ENCODE measurements around the gene CDH22. TPM values are rescaled to one million over a fixed set of nuclear protein-coding genes. Genes with fewer than 3 reads are reported as not detected.

Gene CDH22
- total RNA-seq, 1 experiment from 2014 or later, result not detected

DNA sequence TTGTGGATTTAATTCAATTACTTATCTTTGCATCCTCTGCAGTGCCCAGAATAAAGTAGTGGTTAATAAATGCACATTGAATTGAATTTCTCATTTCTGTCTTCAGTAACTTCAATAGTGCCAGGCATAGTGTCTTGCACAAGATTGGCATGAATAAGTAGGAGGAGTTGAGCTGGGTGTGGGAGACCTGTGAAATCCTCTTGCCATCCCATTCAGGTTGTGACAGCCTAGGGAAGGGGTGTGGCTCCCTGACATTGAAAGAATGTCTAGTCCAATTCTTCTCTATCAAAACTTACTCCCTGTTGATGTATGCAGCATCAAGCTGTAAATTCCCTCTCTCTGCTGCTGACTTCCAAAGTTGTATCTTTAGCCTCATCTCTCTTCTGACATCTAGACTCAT lies 73.2 kb downstream of the CDH22 start:
- no peak for TF ChIP-seq POLR2AphosphoS5 (IDR thresholded peaks at IDR 0.05; ENCODE audit: low read depth, low read length)
- no peak for TF ChIP-seq TCF7L2 (IDR thresholded peaks at IDR 0.05; ENCODE audit: low read depth, low read length)
- TF ChIP-seq, protein P1, sequence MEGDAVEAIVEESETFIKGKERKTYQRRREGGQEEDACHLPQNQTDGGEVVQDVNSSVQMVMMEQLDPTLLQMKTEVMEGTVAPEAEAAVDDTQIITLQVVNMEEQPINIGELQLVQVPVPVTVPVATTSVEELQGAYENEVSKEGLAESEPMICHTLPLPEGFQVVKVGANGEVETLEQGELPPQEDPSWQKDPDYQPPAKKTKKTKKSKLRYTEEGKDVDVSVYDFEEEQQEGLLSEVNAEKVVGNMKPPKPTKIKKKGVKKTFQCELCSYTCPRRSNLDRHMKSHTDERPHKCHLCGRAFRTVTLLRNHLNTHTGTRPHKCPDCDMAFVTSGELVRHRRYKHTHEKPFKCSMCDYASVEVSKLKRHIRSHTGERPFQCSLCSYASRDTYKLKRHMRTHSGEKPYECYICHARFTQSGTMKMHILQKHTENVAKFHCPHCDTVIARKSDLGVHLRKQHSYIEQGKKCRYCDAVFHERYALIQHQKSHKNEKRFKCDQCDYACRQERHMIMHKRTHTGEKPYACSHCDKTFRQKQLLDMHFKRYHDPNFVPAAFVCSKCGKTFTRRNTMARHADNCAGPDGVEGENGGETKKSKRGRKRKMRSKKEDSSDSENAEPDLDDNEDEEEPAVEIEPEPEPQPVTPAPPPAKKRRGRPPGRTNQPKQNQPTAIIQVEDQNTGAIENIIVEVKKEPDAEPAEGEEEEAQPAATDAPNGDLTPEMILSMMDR (IDR thresholded peaks at IDR 0.05), result no peak
- TF ChIP-seq, protein P2, sequence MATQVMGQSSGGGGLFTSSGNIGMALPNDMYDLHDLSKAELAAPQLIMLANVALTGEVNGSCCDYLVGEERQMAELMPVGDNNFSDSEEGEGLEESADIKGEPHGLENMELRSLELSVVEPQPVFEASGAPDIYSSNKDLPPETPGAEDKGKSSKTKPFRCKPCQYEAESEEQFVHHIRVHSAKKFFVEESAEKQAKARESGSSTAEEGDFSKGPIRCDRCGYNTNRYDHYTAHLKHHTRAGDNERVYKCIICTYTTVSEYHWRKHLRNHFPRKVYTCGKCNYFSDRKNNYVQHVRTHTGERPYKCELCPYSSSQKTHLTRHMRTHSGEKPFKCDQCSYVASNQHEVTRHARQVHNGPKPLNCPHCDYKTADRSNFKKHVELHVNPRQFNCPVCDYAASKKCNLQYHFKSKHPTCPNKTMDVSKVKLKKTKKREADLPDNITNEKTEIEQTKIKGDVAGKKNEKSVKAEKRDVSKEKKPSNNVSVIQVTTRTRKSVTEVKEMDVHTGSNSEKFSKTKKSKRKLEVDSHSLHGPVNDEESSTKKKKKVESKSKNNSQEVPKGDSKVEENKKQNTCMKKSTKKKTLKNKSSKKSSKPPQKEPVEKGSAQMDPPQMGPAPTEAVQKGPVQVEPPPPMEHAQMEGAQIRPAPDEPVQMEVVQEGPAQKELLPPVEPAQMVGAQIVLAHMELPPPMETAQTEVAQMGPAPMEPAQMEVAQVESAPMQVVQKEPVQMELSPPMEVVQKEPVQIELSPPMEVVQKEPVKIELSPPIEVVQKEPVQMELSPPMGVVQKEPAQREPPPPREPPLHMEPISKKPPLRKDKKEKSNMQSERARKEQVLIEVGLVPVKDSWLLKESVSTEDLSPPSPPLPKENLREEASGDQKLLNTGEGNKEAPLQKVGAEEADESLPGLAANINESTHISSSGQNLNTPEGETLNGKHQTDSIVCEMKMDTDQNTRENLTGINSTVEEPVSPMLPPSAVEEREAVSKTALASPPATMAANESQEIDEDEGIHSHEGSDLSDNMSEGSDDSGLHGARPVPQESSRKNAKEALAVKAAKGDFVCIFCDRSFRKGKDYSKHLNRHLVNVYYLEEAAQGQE (IDR thresholded peaks at IDR 0.05; ENCODE audit: insufficient read depth in 1 of 2, low read depth in 2 of 2, low read length in 1 of 2), result no peak
- no peak for TF ChIP-seq SIN3A (IDR thresholded peaks at IDR 0.05; ENCODE audit: borderline replicate concordance, insufficient read depth, low read depth, low read length)
- Histone ChIP-seq H3K4me1 (ENCODE audit: control insufficient read depth, insufficient read depth, low read length) (no peaks in the 10 kb centered on the region; the same call in 1 of the 2 replicates), H3K36me3 (ENCODE audit: control insufficient read depth, insufficient read depth, low read length) (no peaks in the 10 kb centered on the region), H3K9me3 (ENCODE audit: control insufficient read depth, insufficient read depth, low read depth, low read length) (no peaks in the 10 kb centered on the region), H3K27ac (ENCODE audit: low read length) (no peak overlapping the region), H3K4me3 (ENCODE audit: low read depth in 2 of 2, low read length in 2 of 2) (no peak overlapping the region), H3K27me3 (ENCODE audit: control insufficient read depth, insufficient read depth, low read length) (peaks cover 12% of the 10 kb centered on the region)
- DNase-seq (ENCODE audit: low read depth, low spot score) (no peak), ATAC-seq (no peak)
- intact Hi-C loops (cut with micrococcal nuclease; ENCODE audit: unreplicated experiment), result no loop called here
- no TSS peak for BruUV-seq (replicated peaks)
- POLR2A ChIA-PET, result no interaction called here
- in situ Hi-C loops (cut with HindIII; ENCODE audit: low pct_unique_long_range_greater_than_20kb, low sequenced_read_pairs), result no loop called here
- CTCF ChIA-PET, result no interaction called here

DNA sequence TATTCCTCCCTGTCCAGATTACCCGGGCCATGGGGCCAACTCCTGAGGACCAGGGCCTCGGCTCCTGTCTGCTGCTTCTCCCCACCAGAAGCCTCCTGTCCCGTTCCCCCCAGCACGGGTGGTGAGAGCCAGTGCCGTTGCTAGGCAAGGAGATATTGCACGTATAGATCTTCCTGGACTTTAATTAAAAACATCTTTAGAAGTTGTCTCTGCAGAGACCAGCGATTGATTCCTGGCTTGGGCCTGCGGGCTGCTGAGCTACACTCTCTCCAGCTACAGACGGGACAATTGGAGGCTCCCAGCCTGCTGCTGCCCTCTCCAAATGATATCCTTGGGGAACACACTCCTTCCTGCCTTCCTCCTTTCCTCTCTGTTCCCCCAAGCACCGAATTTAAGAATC lies 74.6 kb downstream of the CDH22 start:
- ATAC-seq, result no peak
- intact Hi-C loops (cut with micrococcal nuclease; ENCODE audit: unreplicated experiment) (no loop called here), in situ Hi-C loops (cut with HindIII; ENCODE audit: low pct_unique_long_range_greater_than_20kb, low sequenced_read_pairs) (no loop called here)
- no peak for DNase-seq (ENCODE audit: low read depth, low spot score)
- no peak overlapping the region for H3K27ac ChIP-seq (ENCODE audit: low read length)
- H3K4me1 ChIP-seq (ENCODE audit: control insufficient read depth, insufficient read depth, low read length), result no peaks in the 10 kb centered on the region; the same call in 1 of the 2 replicates
- H3K36me3 ChIP-seq (ENCODE audit: control insufficient read depth, insufficient read depth, low read length), result no peaks in the 10 kb centered on the region
- no peak overlapping the region for H3K4me3 ChIP-seq (ENCODE audit: low read depth in 2 of 2, low read length in 2 of 2)
- no TSS peak for BruUV-seq (replicated peaks)
- POLR2A ChIA-PET, result no interaction called here
- no peaks in the 10 kb centered on the region for H3K9me3 ChIP-seq (ENCODE audit: control insufficient read depth, insufficient read depth, low read depth, low read length)
- TF ChIP-seq, protein P2 (IDR thresholded peaks at IDR 0.05; ENCODE audit: insufficient read depth in 1 of 2, low read depth in 2 of 2, low read length in 1 of 2), result no peak
- TF ChIP-seq, protein P1 (IDR thresholded peaks at IDR 0.05), result no peak
- TF ChIP-seq SIN3A (IDR thresholded peaks at IDR 0.05; ENCODE audit: borderline replicate concordance, insufficient read depth, low read depth, low read length), result no peak
- no peak for TF ChIP-seq POLR2AphosphoS5 (IDR thresholded peaks at IDR 0.05; ENCODE audit: low read depth, low read length)
- TF ChIP-seq TCF7L2 (IDR thresholded peaks at IDR 0.05; ENCODE audit: low read depth, low read length), result no peak
- CTCF ChIA-PET, result no interaction called here
- peaks cover 12% of the 10 kb centered on the region for H3K27me3 ChIP-seq (ENCODE audit: control insufficient read depth, insufficient read depth, low read length)
